SW480 (cell line): ENCODE measurements around the gene TOM1L1.
"Not testable (repeated sequence)": the region's sequence is repeated elsewhere in the genome, so short reads cannot be mapped to it uniquely, and the experiment has no call there.

Experiments
- DNase-seq: peaks from one replicate; pipeline ENCODE4 v3.0.0-alpha.2; 2016; ENCODE audit warnings: low spot score

Gene TOM1L1

GRCh38 chr17:54900457-54901229 is at the start of gene TOM1L1:
TOM1L1 (plus strand) TSS chr17:54900852; CDS start chr17:54900866, 14 bp downstream.
- peak; percentile 87 for DNase-seq

- DNase-seq: no peak
Observed at GRCh38 chr17:54859187-54859586, 41.5 kb upstream of the TOM1L1 start.

GRCh38 chr17:54860617-54861470 is 39.8 kb upstream of the TOM1L1 start:
- DNase-seq: no peak

- no peak for DNase-seq
Observed at GRCh38 chr17:54861471-54861983, 39.1 kb upstream of the TOM1L1 start.

GRCh38 chr17:54863176-54863575 is 37.5 kb upstream of the TOM1L1 start:
- DNase-seq: no peak

- DNase-seq: no peak
Observed at GRCh38 chr17:54864070-54864469, 36.6 kb upstream of the TOM1L1 start.

- no peak for DNase-seq
Observed at GRCh38 chr17:54864636-54865356, 35.9 kb upstream of the TOM1L1 start.

GRCh38 chr17:54867634-54868033 is 33.0 kb upstream of the TOM1L1 start:
- DNase-seq: no peak

GRCh38 chr17:54870671-54871175 is 29.9 kb upstream of the TOM1L1 start:
- no peak for DNase-seq

GRCh38 chr17:54875906-54876305 is 24.7 kb upstream of the TOM1L1 start:
- DNase-seq: not testable (repeated sequence)

GRCh38 chr17:54876656-54877195 is 23.9 kb upstream of the TOM1L1 start:
- no peak for DNase-seq

- DNase-seq: no peak
Observed at GRCh38 chr17:54881255-54881972, 19.2 kb upstream of the TOM1L1 start.

GRCh38 chr17:54882371-54882770 is 18.3 kb upstream of the TOM1L1 start:
- DNase-seq: no peak

- no peak for DNase-seq
Observed at GRCh38 chr17:54882950-54883349, 17.7 kb upstream of the TOM1L1 start.

GRCh38 chr17:54883939-54884338 is 16.7 kb upstream of the TOM1L1 start:
- DNase-seq: no peak

- no peak for DNase-seq
Observed at GRCh38 chr17:54887787-54888186, 12.9 kb upstream of the TOM1L1 start.

GRCh38 chr17:54888254-54888653 is 12.4 kb upstream of the TOM1L1 start:
- no peak for DNase-seq

- no peak for DNase-seq
Observed at GRCh38 chr17:54888981-54889380, 11.7 kb upstream of the TOM1L1 start.

GRCh38 chr17:54891176-54891821 is 9.4 kb upstream of the TOM1L1 start:
- peak; percentile 69 for DNase-seq

GRCh38 chr17:54892360-54892759 is 8.3 kb upstream of the TOM1L1 start:
- no peak for DNase-seq

GRCh38 chr17:54898576-54898975 is 2.1 kb upstream of the TOM1L1 start:
- DNase-seq: no peak
